ENCODE results near the gene PAX7.

The PAX7 gene

GRCh38 chr1:18725231-18725895 is 94.7 kb downstream of the PAX7 start:
- TF ChIP-seq ZNF8 (CRISPR knock-in tag; IDR thresholded peaks at IDR 0.05) (no peak), CSRNP3 (CRISPR knock-in tag; IDR thresholded peaks at IDR 0.05) (no peak), RARB (CRISPR knock-in tag; IDR thresholded peaks at IDR 0.05) (no peak), CREB5 (CRISPR knock-in tag; IDR thresholded peaks at IDR 0.05; ENCODE audit: low read depth) (no peak), OSR1 (CRISPR knock-in tag; IDR thresholded peaks at IDR 0.05) (no peak), PPARA (CRISPR knock-in tag; IDR thresholded peaks at IDR 0.05; ENCODE audit: borderline replicate concordance) (no peak), TCF4 (CRISPR knock-in tag; IDR thresholded peaks at IDR 0.05; ENCODE audit: borderline replicate concordance) (no peak), TOX (CRISPR knock-in tag; IDR thresholded peaks at IDR 0.05; ENCODE audit: borderline replicate concordance) (no peak), ARNTL (CRISPR knock-in tag; IDR thresholded peaks at IDR 0.05; ENCODE audit: borderline replicate concordance, low read depth) (no peak), BACH2 (CRISPR knock-in tag; IDR thresholded peaks at IDR 0.05; ENCODE audit: borderline replicate concordance) (no peak)
- no peak for ATAC-seq

- no peak for ATAC-seq
- TF ChIP-seq PATZ1 (CRISPR knock-in tag; IDR thresholded peaks at IDR 0.05; ENCODE audit: borderline replicate concordance): no peak
- no peak for TF ChIP-seq ZFP30 (CRISPR knock-in tag; IDR thresholded peaks at IDR 0.05)
- no peak for TF ChIP-seq ZNF8 (CRISPR knock-in tag; IDR thresholded peaks at IDR 0.05)
- TF ChIP-seq RARB (CRISPR knock-in tag; IDR thresholded peaks at IDR 0.05): no peak
- no peak for TF ChIP-seq ZC3H10 (CRISPR knock-in tag; IDR thresholded peaks at IDR 0.05)
- no peak for TF ChIP-seq TCF4 (CRISPR knock-in tag; IDR thresholded peaks at IDR 0.05; ENCODE audit: borderline replicate concordance)
- TF ChIP-seq PPARA (CRISPR knock-in tag; IDR thresholded peaks at IDR 0.05; ENCODE audit: borderline replicate concordance): no peak
- TF ChIP-seq TSHZ2 (CRISPR knock-in tag; IDR thresholded peaks at IDR 0.05): no peak
- TF ChIP-seq ZNF565 (CRISPR knock-in tag; conservative IDR thresholded peaks at IDR 0.05; ENCODE audit: low read depth): no peak
- no peak for TF ChIP-seq GLIS3 (CRISPR knock-in tag; IDR thresholded peaks at IDR 0.05)
Observed at GRCh38 chr1:18726368-18726767, 95.7 kb downstream of the PAX7 start.

- ATAC-seq: no peak
- TF ChIP-seq ZFP3 (CRISPR knock-in tag; IDR thresholded peaks at IDR 0.05) (no peak), OSR1 (CRISPR knock-in tag; IDR thresholded peaks at IDR 0.05) (no peak), POU6F1 (CRISPR knock-in tag; IDR thresholded peaks at IDR 0.05; ENCODE audit: borderline replicate concordance, low read depth) (no peak)
Observed at GRCh38 chr1:18727956-18728355, 97.3 kb downstream of the PAX7 start.

GRCh38 chr1:18730321-18730720 is 99.7 kb downstream of the PAX7 start:
- TF ChIP-seq ESRRG (CRISPR knock-in tag; IDR thresholded peaks at IDR 0.05): no peak
- ATAC-seq: no peak
